Measurements from ENCODE around the gene TSHZ1.
A peak's percentile ranks its signal among the peaks of the same experiment; 100 is the strongest.

The TSHZ1 gene

GRCh38 chr18:75269696-75270095 is 59.1 kb downstream of the TSHZ1 start:
- Mint-ChIP-seq H3K27me3 (ENCODE audit: low read depth, poor library complexity) (no peaks in the 10 kb centered on the region), H3K9me3 (no peaks in the 10 kb centered on the region), H3K4me3 (no peak overlapping the region), H3K36me3 (ENCODE audit: low read depth) (peaks cover 21% of the 10 kb centered on the region), H3K27ac (no peak overlapping the region), H3K4me1 (peaks cover 65% of the 10 kb centered on the region)
- DNase-seq, result no peak
- TF ChIP-seq CTCF (IDR thresholded peaks at IDR 0.05), result no peak

GRCh38 chr18:75271952-75272351 is 61.4 kb downstream of the TSHZ1 start:
- no peaks in the 10 kb centered on the region for H3K9me3 Mint-ChIP-seq
- H3K27ac Mint-ChIP-seq, result no peak overlapping the region
- H3K4me3 Mint-ChIP-seq, result no peak overlapping the region
- no peaks in the 10 kb centered on the region for H3K27me3 Mint-ChIP-seq (ENCODE audit: low read depth, poor library complexity)
- TF ChIP-seq CTCF (IDR thresholded peaks at IDR 0.05), result no peak
- H3K4me1 Mint-ChIP-seq, result peaks cover 63% of the 10 kb centered on the region
- DNase-seq, result no peak
- peaks cover 26% of the 10 kb centered on the region for H3K36me3 Mint-ChIP-seq (ENCODE audit: low read depth)

GRCh38 chr18:75273817-75274216 is 63.2 kb downstream of the TSHZ1 start:
- DNase-seq, result no peak
- Mint-ChIP-seq H3K4me3 (no peak overlapping the region), H3K27me3 (ENCODE audit: low read depth, poor library complexity) (no peaks in the 10 kb centered on the region), H3K4me1 (peaks cover 60% of the 10 kb centered on the region), H3K36me3 (ENCODE audit: low read depth) (peaks cover 33% of the 10 kb centered on the region), H3K9me3 (no peaks in the 10 kb centered on the region), H3K27ac (no peak overlapping the region)
- TF ChIP-seq CTCF (IDR thresholded peaks at IDR 0.05), result no peak

GRCh38 chr18:75275226-75275625 is 64.6 kb downstream of the TSHZ1 start:
- TF ChIP-seq CTCF (IDR thresholded peaks at IDR 0.05), result no peak
- peaks cover 44% of the 10 kb centered on the region for H3K36me3 Mint-ChIP-seq (ENCODE audit: low read depth)
- H3K27ac Mint-ChIP-seq, result no peak overlapping the region
- no peak for DNase-seq
- H3K4me3 Mint-ChIP-seq, result no peak overlapping the region
- H3K27me3 Mint-ChIP-seq (ENCODE audit: low read depth, poor library complexity), result no peaks in the 10 kb centered on the region
- no peaks in the 10 kb centered on the region for H3K9me3 Mint-ChIP-seq
- peaks cover 63% of the 10 kb centered on the region for H3K4me1 Mint-ChIP-seq

GRCh38 chr18:75276818-75277609 is 66.4 kb downstream of the TSHZ1 start:
- Mint-ChIP-seq H3K36me3 (ENCODE audit: low read depth) (peaks cover 44% of the 10 kb centered on the region), H3K4me3 (no peak overlapping the region), H3K4me1 (peaks cover 69% of the 10 kb centered on the region), H3K27ac (peak overlapping the region; percentile 58), H3K27me3 (ENCODE audit: low read depth, poor library complexity) (no peaks in the 10 kb centered on the region), H3K9me3 (no peaks in the 10 kb centered on the region)
- DNase-seq, result no peak
- no peak for TF ChIP-seq CTCF (IDR thresholded peaks at IDR 0.05)

- no peak for DNase-seq
- H3K4me3 Mint-ChIP-seq, result no peak overlapping the region
These were observed 67.0 kb downstream of the TSHZ1 start for GRCh38 chr18:75277610-75277928.

More at GRCh38 chr18:75277610-75277928, 67.0 kb downstream of the TSHZ1 start:
- TF ChIP-seq CTCF (IDR thresholded peaks at IDR 0.05), result no peak
- Mint-ChIP-seq H3K27me3 (ENCODE audit: low read depth, poor library complexity) (no peaks in the 10 kb centered on the region), H3K27ac (peak overlapping the region; percentile 58), H3K4me1 (peaks cover 66% of the 10 kb centered on the region), H3K9me3 (no peaks in the 10 kb centered on the region), H3K36me3 (ENCODE audit: low read depth) (peaks cover 49% of the 10 kb centered on the region)
